Neural cell (in vitro differentiated cells): ENCODE measurements around the gene PDXDC1. TPM values are rescaled to one million over a fixed set of nuclear protein-coding genes. Genes with fewer than 3 reads are reported as not detected.
A peak's percentile ranks its signal among the peaks of the same experiment; 100 is the strongest.
"Not testable (repeated sequence)": the region's sequence is repeated elsewhere in the genome, so short reads cannot be mapped to it uniquely, and the experiment has no call there.

Experiments
- H2AFZ ChIP-seq: fragments of 200-600, 300-800 bp; sonication (generic), shearing (Covaris generic); 2 replicates; pipeline ENCODE4 v1.6.0; 2014; ENCODE audit warnings: low read depth, mild to moderate bottlenecking, antibody characterized with exemption, low read length, moderate library complexity
- H3F3A ChIP-seq: fragments of 200-600 bp; shearing (Covaris generic); 2 replicates; pipeline ENCODE4 v1.6.1; 2016; ENCODE audit warnings: mild to moderate bottlenecking, moderate library complexity, mixed read lengths, antibody characterized with exemption, low read length; ENCODE audit not compliant: insufficient read depth, poor library complexity, severe bottlenecking
- H3K27ac ChIP-seq: fragments of 200-600, 300-800 bp; sonication (generic), shearing (Covaris generic); 2 replicates; pipeline ENCODE4 v1.5.1; 2014; ENCODE audit warnings: mild to moderate bottlenecking, low read length, moderate library complexity
- H3K27me3 ChIP-seq: fragments of 300-800, 200-600 bp; sonication (generic), shearing (Covaris generic); 2 replicates; pipeline ENCODE4 v1.6.0; 2014; ENCODE audit warnings: mild to moderate bottlenecking, low read depth, low read length, moderate library complexity; ENCODE audit not compliant: insufficient read depth
- H3K36me3 ChIP-seq: fragments of 300-800, 200-600 bp; sonication (generic), shearing (Covaris generic); 2 replicates; pipeline ENCODE4 v1.5.1; 2014; ENCODE audit warnings: mild to moderate bottlenecking, antibody characterized with exemption, low read length, moderate library complexity; ENCODE audit not compliant: insufficient read depth
- H3K4me2 ChIP-seq: fragments of 300-800, 200-600 bp; sonication (generic), shearing (Covaris generic); 2 replicates; pipeline ENCODE4 v1.6.0; 2014; ENCODE audit warnings: mild to moderate bottlenecking, low read length
- H3K4me3 ChIP-seq: fragments of 300-800, 200-600 bp; sonication (generic), shearing (Covaris generic); 2 replicates; pipeline ENCODE4 v1.5.1; 2014; ENCODE audit warnings: mild to moderate bottlenecking, low read length, moderate library complexity
- H3K79me2 ChIP-seq: fragments of 200-600 bp; shearing (Covaris generic); replicated peaks from 2 replicates; pipeline ENCODE4 v1.6.0; 2014; ENCODE audit warnings: mild to moderate bottlenecking, low read length, moderate library complexity; ENCODE audit not compliant: insufficient read depth
- H3K9ac ChIP-seq: fragments of 300-800, 200-600 bp; sonication (generic), shearing (Covaris generic); 2 replicates; pipeline ENCODE4 v1.6.1; 2016; ENCODE audit warnings: mild to moderate bottlenecking, low read length, mixed read lengths
- H3K9me2 ChIP-seq: fragments of 200-600 bp; shearing (Covaris generic); 2 replicates; pipeline ENCODE4 v1.6.1; 2016; ENCODE audit warnings: mild to moderate bottlenecking, low read length, mixed read lengths; ENCODE audit not compliant: insufficient read depth
- H3K9me3 ChIP-seq: fragments of 200-600, 300-800 bp; sonication (generic), shearing (Covaris generic); 2 replicates; pipeline ENCODE4 v1.6.1; 2016; ENCODE audit warnings: mild to moderate bottlenecking, mixed run types, low read length, moderate library complexity, mixed read lengths
- H4K20me1 ChIP-seq: fragments of 200-600 bp; shearing (Covaris generic); 2 replicates; pipeline ENCODE4 v1.6.1; 2016; ENCODE audit warnings: mild to moderate bottlenecking, mixed run types; ENCODE audit not compliant: insufficient read depth
- CTCF ChIP-seq: fragments of 450-650 bp; IDR thresholded peaks from 2 replicates; pipeline ENCODE4 v1.5.1; 2014; ENCODE audit warnings: antibody characterized with exemption, mild to moderate bottlenecking, moderate library complexity; ENCODE audit not compliant: poor library complexity, severe bottlenecking
- RAD21 ChIP-seq: fragments of 450-650 bp; conservative IDR thresholded peaks from 2 replicates; pipeline ENCODE4 v1.6.1; 2014; ENCODE audit warnings: antibody characterized with exemption, mild to moderate bottlenecking, moderate library complexity
- SMC3 ChIP-seq: fragments of 450-650 bp; conservative IDR thresholded peaks from 2 replicates; pipeline ENCODE4 v1.6.1; 2014; ENCODE audit warnings: antibody characterized with exemption, mild to moderate bottlenecking, moderate library complexity; ENCODE audit not compliant: poor library complexity
- polyA plus RNA-seq: library from polyadenylated mRNA; depleted of rRNA; stranded (reverse); fragments of >200 nt; gene quantifications from 2 replicates; pipeline ENCODE4 v1.2.3, GENCODE V29; 2014

The PDXDC1 gene
- polyA plus RNA-seq, 1 donor from 2014 or later, result 69.9 TPM

- not testable (repeated sequence) for H3K27ac ChIP-seq, H3K9ac ChIP-seq, H3F3A ChIP-seq, H3K9me3 ChIP-seq, H2AFZ ChIP-seq, H4K20me1 ChIP-seq, H3K9me2 ChIP-seq, H3K27me3 ChIP-seq, H3K4me3 ChIP-seq, H3K79me2 ChIP-seq, H3K4me2 ChIP-seq, H3K36me3 ChIP-seq
Observed at GRCh38 chr16:15016951-15017580, 42.2 kb downstream of the PDXDC1 start.

GRCh38 chr16:15021429-15021828 is 46.6 kb downstream of the PDXDC1 start:
- not testable (repeated sequence) for H3K4me3 ChIP-seq, H2AFZ ChIP-seq, H4K20me1 ChIP-seq, H3K9ac ChIP-seq, H3K79me2 ChIP-seq, H3K4me2 ChIP-seq, H3K27me3 ChIP-seq, H3F3A ChIP-seq, H3K9me2 ChIP-seq, H3K36me3 ChIP-seq, H3K27ac ChIP-seq, H3K9me3 ChIP-seq

- not testable (repeated sequence) for H2AFZ ChIP-seq, H3K4me3 ChIP-seq, H3K79me2 ChIP-seq, H3K9me2 ChIP-seq, H3K9ac ChIP-seq, H4K20me1 ChIP-seq, H3K27me3 ChIP-seq, H3K27ac ChIP-seq, H3K9me3 ChIP-seq, H3K36me3 ChIP-seq, H3K4me2 ChIP-seq, H3F3A ChIP-seq
- peak; percentile 69 for TF ChIP-seq CTCF
- TF ChIP-seq RAD21, result peak; percentile 45
- peak; percentile 57 for TF ChIP-seq SMC3
Observed at GRCh38 chr16:15022194-15022593, 47.4 kb downstream of the PDXDC1 start.

- H3K36me3 ChIP-seq, H3K4me2 ChIP-seq, H3K27me3 ChIP-seq, H3K9ac ChIP-seq, H3K9me3 ChIP-seq, H3K4me3 ChIP-seq, H3K9me2 ChIP-seq, H3K27ac ChIP-seq, H2AFZ ChIP-seq, H3F3A ChIP-seq, H3K79me2 ChIP-seq, H4K20me1 ChIP-seq: not testable (repeated sequence)
Observed at GRCh38 chr16:15023381-15024077, 48.7 kb downstream of the PDXDC1 start.

GRCh38 chr16:15024858-15025199 is 50.0 kb downstream of the PDXDC1 start:
- not testable (repeated sequence) for H3K9me2 ChIP-seq, H3K27me3 ChIP-seq, H3K79me2 ChIP-seq, H3K9me3 ChIP-seq, H2AFZ ChIP-seq, H4K20me1 ChIP-seq, H3F3A ChIP-seq, H3K9ac ChIP-seq, H3K4me3 ChIP-seq, H3K36me3 ChIP-seq, H3K27ac ChIP-seq, H3K4me2 ChIP-seq

GRCh38 chr16:15025234-15025951 is 50.6 kb downstream of the PDXDC1 start:
- not testable (repeated sequence) for H3K27ac ChIP-seq, H3K9ac ChIP-seq, H3K9me2 ChIP-seq, H3K79me2 ChIP-seq, H3K9me3 ChIP-seq, H4K20me1 ChIP-seq, H3F3A ChIP-seq, H3K36me3 ChIP-seq, H2AFZ ChIP-seq, H3K4me3 ChIP-seq, H3K4me2 ChIP-seq, H3K27me3 ChIP-seq

GRCh38 chr16:15027051-15027450 is 52.2 kb downstream of the PDXDC1 start:
- H4K20me1 ChIP-seq, H3K27me3 ChIP-seq, H2AFZ ChIP-seq, H3K9me3 ChIP-seq, H3K4me3 ChIP-seq, H3F3A ChIP-seq, H3K9me2 ChIP-seq, H3K27ac ChIP-seq, H3K36me3 ChIP-seq, H3K79me2 ChIP-seq, H3K9ac ChIP-seq, H3K4me2 ChIP-seq: not testable (repeated sequence)
